SKM-1 (cell line): ENCODE measurements around the gene PNPO.
"Not testable (repeated sequence)": the region's sequence is repeated elsewhere in the genome, so short reads cannot be mapped to it uniquely, and the experiment has no call there.

ENCODE experiments used
- DNase-seq: peaks from one replicate; lab custom pipeline; 2025; ENCODE audit not compliant: unreplicated experiment; lab: John Stamatoyannopoulos, UW

Gene PNPO

DNA sequence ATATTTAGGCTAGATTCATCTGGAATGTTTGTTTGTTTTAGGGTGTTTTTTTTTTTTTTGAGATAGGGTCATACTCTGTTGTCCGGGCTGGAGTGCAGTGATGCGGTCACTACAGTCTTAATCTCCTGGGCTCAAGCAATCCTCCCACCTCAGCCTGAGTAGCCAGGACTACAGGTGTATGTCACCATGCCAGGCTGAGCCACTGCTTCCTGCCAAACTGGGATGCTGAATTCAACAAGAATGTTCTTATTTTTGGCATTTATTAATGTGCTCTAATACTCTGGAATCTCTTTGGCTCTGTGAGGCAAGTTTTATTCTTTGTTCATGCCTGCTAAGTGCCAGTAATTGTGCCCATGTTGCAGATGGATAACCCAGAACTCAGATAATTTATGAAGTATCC, 23.8 kb upstream of the PNPO start:
- no peak for DNase-seq

DNA sequence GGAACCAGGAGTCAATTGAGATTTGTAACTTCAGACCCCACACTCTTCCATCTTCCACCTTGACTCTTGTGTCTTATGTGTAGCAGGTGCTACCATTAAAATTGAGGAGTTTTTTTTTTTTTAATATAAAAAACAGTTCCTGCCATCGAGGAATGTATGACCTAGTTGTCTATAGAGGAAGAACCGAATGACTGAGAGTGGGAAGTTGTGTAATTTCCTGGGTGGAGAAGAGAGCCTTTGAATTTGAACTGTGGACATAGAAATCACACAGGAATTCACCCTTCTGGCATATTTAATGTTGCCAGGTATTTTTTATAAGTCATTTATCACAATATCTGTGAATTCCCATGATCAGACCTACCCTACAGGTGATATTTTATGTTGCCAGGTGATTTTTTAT, 23.4 kb upstream of the PNPO start:
- DNase-seq: peak; percentile 6

DNA sequence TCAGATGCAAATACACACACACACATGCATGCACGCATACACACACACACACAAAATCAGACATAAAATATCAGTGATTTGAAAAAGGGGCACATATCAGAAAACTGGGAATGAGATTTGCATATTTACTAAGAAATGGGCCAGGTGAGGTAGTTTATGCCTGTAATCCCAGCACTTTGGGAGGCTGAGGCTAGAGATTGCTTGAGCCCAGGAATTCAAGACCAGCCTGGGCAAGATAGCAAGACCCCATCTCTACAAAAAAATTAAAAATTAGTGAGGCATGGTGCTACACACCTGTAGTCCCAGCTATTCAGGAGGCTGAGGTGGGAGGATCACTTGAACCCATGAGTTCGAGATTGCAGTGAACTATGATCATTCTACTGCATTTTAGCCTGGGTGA, 22.4 kb upstream of the PNPO start:
- DNase-seq: no peak

DNA sequence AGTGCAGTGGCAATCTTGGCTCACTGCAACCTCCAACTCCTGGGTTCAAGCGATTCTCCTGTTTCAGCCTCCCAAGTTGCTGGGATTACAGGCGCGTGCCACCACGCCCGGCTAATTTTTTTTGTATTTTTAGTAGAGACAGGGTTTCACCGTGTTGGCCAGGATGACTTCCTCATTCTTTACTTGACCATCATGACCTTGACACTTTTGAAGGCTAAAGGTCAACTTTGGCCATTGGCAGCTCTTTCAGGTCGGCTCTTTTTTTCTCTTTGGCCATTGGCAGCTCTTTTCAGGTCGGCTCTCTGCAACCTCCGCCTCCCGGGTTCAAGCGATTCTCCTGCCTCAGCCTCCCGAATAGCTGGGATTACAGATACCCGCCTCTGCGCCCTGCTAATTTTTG, 21.5 kb upstream of the PNPO start:
- not testable (repeated sequence) for DNase-seq

DNA sequence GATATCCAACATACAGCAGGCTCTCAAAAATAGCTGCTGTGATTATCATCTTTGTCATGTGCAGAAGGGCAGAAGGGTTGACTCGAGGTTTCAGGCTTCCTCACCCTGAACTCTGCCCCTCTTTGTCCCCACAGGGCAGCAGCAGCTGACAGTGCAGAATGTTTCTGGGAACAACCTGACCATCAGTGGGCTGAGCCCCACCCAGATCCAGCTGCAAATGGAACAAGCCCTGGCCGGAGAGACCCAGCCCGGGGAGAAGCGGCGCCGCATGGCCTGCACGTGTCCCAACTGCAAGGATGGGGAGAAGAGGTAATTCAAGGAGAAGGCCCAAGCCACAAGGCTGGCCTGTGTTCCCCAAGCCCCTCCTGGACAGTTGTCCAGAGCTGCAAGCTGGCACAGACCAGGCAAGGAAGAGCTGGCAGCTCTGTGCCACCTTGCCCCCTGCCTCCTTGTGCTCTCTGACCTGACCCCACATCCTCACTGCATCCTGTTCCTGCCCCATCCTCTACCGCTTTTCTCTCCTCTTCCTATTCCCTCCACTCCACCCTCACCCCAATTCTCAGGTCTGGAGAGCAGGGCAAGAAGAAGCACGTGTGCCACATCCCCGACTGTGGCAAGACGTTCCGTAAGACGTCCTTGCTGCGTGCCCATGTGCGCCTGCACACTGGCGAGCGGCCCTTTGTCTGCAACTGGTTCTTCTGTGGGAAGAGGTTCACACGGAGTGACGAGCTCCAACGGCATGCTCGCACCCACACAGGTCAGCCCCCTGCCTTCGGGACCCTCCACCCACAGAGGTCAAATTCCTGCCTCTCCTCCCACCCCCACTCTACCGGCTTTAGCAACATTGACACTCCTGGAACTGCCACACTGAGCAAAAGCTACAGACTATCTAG, 16.3 kb upstream of the PNPO start:
- DNase-seq: no peak

DNA sequence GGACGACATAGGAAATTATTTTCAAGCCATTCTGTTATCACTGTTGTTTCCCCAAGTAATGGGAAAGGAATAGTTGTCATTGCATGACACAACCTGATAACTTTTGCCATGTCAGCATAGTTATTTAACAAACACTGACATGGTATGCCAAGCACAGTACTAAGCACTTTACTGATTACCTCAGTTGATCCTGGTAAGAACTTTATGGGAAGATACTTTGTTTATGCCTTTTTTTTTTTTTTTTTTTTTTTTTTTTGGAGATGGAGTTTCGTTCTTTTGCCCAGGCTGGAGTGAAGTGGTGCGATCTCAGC, 15.7 kb upstream of the PNPO start:
- DNase-seq: no peak

DNA sequence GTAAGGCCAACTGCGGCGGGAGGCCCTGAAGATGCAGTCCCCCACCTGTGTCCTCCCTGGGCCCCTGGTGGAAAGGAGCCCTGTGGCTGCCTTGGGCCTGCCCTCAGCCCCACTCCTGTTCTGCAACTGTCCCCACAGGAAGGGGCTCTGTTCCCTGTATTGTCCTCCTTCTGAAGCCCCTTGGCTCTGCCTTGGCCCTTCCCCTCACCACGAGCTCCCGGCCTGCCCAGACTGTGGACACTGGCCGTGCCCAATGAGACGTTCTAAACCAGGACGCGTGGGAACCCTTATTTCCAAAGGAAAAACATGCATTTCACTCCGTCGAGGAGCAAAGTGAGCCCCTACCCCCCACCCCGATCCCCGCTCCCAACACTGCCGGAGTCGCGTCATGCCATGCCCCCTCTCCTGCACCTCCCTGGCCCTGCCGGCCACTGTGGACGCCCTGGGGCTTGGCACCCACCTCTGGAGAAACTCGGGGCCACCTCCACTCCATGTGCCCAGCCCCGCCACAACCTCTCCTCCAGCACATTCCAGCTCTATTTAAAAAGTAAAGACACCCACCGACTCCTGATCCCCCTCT, 13.5 kb upstream of the PNPO start:
- no peak for DNase-seq

DNA sequence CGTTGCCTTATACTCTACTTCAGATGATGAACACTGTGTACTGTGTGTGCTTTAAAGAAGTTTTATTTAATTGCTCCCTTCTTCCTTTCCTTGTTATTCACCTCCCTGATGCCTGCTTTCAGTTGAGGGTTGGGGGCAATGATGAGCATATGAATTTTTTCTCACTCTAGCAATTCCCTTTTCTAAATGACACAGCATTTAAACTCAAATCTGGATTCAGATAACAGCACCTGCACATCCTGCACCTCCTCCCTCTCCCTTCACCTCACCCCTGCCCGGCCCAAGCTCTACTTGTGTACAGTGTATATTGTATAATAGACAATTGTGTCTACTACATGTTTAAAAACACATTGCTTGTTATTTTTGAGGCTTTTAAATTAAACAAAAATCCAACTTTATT, 13.0 kb upstream of the PNPO start:
- DNase-seq: no peak

DNA sequence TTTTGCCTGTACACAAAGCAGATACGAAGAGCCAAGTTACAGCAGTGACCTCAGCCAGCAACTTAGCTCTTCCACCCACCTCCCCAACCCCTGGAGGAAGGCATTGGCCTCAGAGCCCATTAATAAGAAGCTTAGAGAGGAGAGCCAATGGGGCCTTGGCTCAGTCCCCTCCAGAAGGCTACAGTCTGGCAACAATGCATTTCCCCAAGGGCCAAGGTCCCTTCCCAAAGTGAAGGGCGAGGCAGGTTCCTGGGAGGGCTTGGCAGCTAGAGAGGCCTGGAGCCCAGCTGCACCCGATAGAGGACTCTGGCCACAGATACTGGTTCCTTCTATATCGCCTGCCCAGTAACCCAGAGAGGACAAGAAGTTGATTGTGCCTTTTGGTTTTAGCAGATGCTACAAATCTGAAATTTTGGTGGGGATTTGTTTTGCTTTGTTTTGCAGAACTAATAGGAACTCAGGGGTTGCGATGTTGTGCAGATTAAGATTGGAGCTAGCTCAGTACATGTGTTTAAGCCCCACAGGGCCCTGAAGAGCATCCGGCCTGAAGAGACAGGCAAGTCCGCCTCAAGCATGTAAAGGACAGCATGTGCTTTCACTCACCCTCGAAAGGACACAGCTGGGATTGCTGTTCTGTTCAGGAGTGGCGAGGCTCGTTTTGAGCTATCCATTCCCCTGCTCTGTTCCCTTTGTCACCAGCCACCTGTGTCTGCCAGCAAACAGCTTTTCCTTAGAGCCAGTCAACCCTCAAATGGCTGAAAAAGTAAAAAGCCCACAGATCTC, 12.0 kb upstream of the PNPO start:
- DNase-seq: no peak

DNA sequence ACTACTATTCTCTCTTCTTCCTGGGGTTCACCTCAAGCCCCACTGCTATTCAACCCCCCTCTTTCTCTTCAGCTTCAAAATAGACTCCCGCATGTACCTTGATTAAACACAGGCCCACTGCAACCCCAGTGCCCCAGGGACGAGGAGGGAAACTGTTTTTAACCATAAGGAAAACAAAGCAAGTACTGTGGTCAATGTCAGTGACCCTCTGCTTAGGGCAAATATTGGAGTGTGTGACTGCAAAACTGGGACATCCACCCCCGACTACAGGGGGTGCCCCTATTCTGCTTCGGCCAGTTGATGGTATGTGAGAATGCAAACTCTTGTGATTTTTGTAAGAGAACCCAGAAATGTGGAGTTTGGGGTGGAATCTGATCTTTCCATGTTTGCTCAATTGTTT, 9.5 kb upstream of the PNPO start:
- no peak for DNase-seq

DNA sequence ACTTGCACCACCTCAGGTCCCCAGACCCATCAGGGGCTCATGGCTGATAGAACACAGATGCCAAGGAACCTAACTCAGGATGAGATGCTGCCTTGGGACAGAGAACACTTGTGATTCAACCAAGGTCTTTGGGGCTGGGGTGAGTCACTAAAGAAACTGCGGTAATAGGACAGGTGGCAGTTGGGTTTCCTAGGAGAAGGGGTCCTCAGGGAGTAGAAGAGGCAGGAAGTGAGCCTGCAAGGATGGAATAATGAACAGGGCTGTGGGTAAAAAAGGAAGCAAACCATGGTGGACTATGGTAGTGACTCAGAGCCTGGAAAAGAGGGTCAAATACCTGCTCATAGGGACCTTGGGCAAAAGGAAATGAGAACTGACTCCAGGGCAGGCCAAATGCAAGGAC, 6.5 kb upstream of the PNPO start:
- no peak for DNase-seq

DNA sequence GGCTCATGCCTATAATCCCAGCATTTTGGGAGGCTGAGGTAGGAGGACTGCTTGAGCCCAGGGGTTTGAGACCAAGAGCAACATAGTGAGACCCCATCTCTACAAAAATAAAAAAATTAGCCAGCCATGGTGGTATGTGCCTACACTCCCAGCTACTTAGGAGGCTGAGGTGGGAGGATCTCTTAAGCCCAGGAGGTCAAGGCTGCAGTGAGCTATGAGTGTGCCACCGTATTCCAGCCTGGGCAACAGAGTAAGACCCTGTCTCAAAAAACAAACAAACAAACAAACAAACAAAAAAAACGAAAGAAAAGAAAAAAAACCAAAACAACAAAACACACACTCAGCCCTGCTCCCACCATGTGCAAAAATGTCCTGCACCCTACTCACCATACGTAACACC, 5.9 kb upstream of the PNPO start:
- not testable (repeated sequence) for DNase-seq

DNA sequence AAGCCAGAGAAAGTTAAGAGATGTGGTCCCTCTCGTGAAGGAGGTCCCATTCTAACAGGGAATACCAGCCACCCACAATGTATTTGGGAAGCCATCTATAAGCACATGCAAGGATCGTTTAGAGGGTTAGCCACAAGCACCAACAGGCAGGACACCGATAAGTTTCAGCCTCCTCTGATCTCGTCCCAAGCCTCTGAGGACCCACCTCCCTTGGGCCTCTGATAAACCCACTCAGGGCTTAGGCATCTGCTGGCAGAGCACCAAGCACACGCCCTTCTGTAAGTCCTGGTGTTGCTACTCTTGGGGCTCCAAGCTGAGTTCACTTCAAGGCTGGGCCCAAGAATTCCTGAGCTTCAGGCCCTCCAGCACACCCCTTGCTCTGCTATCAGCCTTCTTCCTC, 5.4 kb upstream of the PNPO start:
- no peak for DNase-seq

DNA sequence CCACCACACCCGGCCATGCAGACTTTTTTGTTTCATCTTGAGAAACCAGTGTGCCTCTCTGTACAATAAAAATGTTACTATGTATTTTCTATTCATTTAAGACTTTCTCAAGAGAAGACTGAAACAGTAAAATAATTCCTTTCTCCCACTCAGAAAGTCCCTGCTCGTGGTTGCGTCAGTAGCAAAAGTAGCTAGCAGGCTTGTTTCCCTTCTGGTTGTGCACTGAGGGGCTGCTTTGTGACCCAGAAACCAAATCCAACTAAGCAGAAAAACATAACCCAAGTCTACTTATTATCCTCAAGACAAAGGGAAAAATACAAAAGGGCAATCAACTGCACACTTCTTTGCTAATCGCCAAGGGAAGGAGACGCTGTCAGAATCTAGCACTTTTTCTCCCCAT, 3.4 kb upstream of the PNPO start:
- DNase-seq: no peak

DNA sequence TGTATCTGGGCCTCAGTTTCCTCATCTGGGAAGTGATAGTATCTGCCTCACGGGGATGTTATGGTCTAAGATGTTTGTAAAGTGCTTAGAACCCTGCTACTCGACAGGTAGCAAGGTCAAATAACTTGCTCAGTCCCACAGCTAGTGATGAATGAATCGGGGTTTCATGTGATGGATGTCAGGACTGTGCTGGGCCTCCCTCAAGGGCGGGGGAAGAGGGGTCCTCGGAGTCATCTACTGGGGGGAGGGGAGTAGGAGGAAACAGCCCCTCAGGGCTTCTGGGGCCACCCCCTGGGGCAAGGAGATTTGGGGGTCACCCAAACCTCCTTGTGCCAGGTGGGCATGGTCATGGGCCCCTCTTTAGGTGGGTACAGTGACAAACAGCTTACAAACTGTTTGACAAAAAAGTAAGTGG, 732 bp downstream of the PNPO start:
- no peak for DNase-seq

DNA sequence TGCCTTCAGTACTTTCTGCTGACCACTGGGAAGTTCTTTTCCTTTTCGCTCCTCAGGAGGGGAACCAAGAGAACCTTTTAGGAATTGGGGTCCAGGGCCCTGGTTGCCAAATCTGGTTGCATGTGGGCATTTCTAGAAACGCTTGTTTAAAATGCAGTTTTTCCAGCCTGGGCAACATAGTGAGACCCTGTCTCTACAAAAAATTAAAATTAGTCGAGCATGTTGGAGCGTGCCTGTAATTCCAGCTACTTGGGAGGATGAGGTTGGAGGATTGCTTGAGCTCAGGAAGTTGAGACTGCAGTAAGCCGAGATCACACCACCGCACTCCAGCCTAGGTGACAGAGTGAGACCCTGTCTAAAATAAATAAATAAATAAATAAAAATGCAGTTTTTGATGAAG, 1.2 kb downstream of the PNPO start:
- no peak for DNase-seq

DNA sequence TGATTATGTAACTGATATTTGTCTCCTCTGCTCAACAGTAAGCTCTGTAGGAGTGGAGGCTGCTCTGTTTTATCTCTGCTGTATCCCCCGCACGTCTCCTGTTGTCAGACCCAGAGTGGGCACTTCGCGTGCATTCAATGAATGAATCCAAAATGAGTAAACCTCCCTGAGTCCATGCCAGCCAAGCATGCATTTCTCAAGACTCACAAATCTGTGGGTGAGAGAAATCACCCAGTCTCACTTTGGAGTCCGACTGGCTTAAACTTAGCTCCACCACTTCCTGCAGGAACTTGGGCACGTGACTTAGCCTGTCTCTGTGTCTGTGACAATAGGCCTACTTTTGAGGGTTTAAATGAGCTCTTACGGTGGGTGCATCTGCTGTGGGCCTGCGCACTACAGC, 3.7 kb downstream of the PNPO start:
- no peak for DNase-seq

DNA sequence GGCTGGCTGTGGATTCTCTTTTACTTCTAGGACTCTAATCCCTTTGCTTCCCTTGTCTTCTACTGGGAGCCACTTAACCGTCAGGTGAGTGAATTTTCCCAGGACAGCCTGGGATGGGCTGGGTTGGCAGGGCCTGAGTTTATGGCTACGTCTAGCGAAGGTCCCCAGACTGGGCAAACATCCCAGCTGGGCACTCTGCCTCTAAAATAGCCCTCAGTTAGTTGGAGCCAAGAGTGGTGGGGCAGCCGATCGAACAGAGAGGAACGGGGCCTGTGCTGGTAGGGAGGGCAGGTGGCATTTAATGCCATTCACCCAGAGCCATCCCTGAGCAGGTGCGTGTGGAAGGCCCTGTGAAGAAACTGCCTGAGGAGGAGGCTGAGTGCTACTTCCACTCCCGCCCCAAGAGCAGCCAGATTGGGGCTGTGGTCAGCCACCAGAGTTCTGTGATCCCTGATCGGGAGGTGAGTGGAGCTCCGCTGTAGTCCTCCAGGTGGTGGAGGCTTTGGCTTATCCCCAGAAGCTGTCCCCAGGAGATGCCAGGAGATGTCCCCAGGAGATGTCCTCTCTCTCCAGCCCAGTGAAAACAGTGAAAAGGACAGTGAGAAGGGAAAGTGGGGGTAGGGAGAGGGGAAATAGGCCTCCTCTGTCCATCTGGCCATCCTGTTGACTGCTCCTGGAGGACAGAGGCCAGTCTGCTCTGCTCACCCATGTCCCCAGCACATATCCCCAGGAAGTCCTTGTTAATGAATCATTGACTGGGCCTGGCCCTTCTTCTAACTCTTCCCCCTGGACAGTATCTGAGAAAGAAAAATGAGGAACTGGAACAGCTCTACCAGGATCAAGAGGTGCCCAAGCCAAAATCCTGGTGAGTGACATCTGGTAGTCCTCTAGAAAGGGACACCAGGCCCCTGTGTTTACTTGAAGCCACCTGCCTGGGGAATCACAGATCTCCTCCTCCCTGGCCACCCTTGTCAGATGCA, 4.4 kb downstream of the PNPO start:
- DNase-seq: no peak

DNA sequence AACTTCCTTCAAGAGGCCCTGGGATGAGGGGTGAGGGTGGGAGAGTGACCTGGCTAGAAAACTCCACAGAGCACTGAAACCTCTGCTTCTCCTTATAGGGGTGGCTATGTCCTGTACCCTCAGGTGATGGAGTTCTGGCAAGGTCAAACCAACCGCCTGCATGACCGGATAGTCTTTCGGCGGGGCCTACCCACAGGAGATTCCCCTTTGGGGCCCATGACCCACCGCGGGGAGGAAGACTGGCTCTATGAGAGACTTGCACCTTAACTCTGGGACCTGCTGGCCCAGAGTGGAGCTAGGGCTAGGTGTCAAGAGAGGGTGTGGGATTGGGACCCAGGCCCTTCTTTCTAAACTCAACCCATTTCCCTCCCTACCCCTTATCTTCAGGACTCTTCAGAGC, 5.1 kb downstream of the PNPO start:
- DNase-seq: no peak

DNA sequence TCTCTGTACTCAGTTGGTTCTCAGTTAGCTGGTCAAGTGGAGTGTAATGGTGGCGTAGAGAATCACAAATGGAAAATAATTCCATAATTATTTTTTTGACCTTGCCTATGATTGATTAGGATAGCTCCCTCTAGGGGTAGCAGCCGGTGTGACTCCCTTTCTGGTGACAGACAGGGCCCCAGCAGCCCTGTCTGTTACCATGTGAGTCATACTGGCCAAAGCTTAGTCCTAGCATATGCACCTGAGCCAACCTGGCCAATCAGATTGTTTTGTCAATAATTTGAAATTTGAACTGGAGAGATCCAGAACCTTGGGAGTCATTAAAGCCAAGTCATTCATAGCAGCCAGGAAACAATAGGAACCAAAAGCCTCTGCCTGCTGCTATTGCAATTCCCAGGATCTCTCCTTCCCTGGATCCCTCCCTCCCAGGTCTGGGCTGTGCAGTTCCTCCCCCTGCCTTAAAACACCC, 5.6 kb downstream of the PNPO start:
- peak; percentile 37 for DNase-seq

DNA sequence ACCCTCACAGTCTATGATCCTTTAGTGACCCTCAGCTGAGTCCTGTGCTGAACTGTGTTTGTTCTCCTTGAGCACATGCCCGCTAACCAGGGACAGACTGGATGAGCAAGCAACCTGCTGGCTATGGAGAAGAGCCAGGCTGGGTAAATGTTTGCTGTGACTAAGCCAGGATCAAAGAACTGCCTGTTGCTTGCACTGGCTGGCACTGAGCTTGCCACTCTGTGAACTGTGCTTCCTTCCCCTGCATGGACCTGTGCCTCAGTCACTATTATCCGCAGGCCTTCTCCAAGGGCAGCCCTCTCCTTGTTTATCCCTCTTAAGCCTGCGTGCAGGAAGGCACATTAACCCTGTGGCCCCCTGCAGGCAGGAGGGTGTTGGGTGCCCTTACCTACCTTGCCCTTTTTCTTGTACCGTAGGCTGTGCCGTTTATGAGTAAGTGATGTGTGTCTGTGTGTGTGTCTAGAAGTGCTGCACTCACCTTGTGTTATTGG, 7.4 kb downstream of the PNPO start:
- DNase-seq: no peak
